GM21723 (cell line): ENCODE data around the gene ATP6V0E2.
"Not testable (repeated sequence)": the region's sequence is repeated elsewhere in the genome, so short reads cannot be mapped to it uniquely, and the experiment has no call there.

Experiments
- ATAC-seq: cut with Tn5 transposase; IDR thresholded peaks from one replicate; pipeline ENCODE4 v1.9.1; 2021; ENCODE audit warnings: mild to moderate bottlenecking, moderate library complexity; ENCODE audit not compliant: unreplicated experiment

Gene ATP6V0E2

GRCh38 chr7:149912126-149912525 lies 38.4 kb downstream of the ATP6V0E2 start:
- not testable (repeated sequence) for ATAC-seq

- not testable (repeated sequence) for ATAC-seq
Observed at GRCh38 chr7:149926414-149926813, 52.6 kb downstream of the ATP6V0E2 start.
